HEK293 (cell line): Measurements from ENCODE around the gene AAK1.

Experiments
- CTCF ChIP-seq: fragments of 450-650 bp; formaldehyde crosslinking; IDR thresholded peaks from 2 replicates; pipeline ENCODE4 v1.5.1; 2016; ENCODE audit warnings: missing biosample characterization, missing genetic modification characterization
- HIC1 ChIP-seq: fragments of 450-650 bp; formaldehyde crosslinking; IDR thresholded peaks from 2 replicates; pipeline ENCODE4 v1.5.1; 2016; ENCODE audit warnings: missing biosample characterization, missing genetic modification characterization
- REST ChIP-seq: fragments of 450-650 bp; formaldehyde crosslinking; IDR thresholded peaks from 2 replicates; pipeline ENCODE4 v1.5.1; 2016; ENCODE audit warnings: missing biosample characterization, missing genetic modification characterization
- SETDB1 ChIP-seq: IDR thresholded peaks from one replicate; pipeline ENCODE4 v1.6.1; 2017; ENCODE audit warnings: mild to moderate bottlenecking, low read length, moderate library complexity, mixed read lengths; ENCODE audit not compliant: insufficient read length
- SP3 ChIP-seq: fragments of 450-650 bp; formaldehyde crosslinking; IDR thresholded peaks from 2 replicates; pipeline ENCODE4 v1.5.1; 2016; ENCODE audit warnings: missing biosample characterization, missing genetic modification characterization
- ZNF223 ChIP-seq: fragments of 450-650 bp; formaldehyde crosslinking; IDR thresholded peaks from 2 replicates; pipeline ENCODE4 v1.5.1; 2016; ENCODE audit warnings: missing biosample characterization, missing genetic modification characterization
- ZNF335 ChIP-seq: fragments of 450-650 bp; formaldehyde crosslinking; conservative IDR thresholded peaks from 2 replicates; pipeline ENCODE4 v1.5.1; 2016; ENCODE audit warnings: missing biosample characterization, missing genetic modification characterization
- ZNF660 ChIP-seq: fragments of 450-650 bp; IDR thresholded peaks from 2 replicates; pipeline ENCODE4 v1.5.1; 2018; ENCODE audit warnings: missing biosample characterization, mild to moderate bottlenecking, missing genetic modification characterization
- ZNF768 ChIP-seq: fragments of 450-650 bp; formaldehyde crosslinking; IDR thresholded peaks from 2 replicates; pipeline ENCODE4 v1.5.1; 2018; ENCODE audit warnings: missing biosample characterization, mild to moderate bottlenecking, missing genetic modification characterization

GRCh38 chr2:69641471-69641870 is 2.1 kb downstream of the AAK1 start:
- no peak for TF ChIP-seq CTCF (tag by site-specific recombination)
- TF ChIP-seq REST (tag by site-specific recombination): no peak
- TF ChIP-seq SETDB1: no peak
- no peak for TF ChIP-seq HIC1 (tag by site-specific recombination)
- TF ChIP-seq SP3: no peak
- no peak for TF ChIP-seq ZNF223 (tag by site-specific recombination)
- no peak for TF ChIP-seq ZNF660 (tag by site-specific recombination)
- TF ChIP-seq ZNF335: no peak
- no peak for TF ChIP-seq ZNF768
